ENCODE measurements around the gene PDE4B.

- TF ChIP-seq, protein P1, sequence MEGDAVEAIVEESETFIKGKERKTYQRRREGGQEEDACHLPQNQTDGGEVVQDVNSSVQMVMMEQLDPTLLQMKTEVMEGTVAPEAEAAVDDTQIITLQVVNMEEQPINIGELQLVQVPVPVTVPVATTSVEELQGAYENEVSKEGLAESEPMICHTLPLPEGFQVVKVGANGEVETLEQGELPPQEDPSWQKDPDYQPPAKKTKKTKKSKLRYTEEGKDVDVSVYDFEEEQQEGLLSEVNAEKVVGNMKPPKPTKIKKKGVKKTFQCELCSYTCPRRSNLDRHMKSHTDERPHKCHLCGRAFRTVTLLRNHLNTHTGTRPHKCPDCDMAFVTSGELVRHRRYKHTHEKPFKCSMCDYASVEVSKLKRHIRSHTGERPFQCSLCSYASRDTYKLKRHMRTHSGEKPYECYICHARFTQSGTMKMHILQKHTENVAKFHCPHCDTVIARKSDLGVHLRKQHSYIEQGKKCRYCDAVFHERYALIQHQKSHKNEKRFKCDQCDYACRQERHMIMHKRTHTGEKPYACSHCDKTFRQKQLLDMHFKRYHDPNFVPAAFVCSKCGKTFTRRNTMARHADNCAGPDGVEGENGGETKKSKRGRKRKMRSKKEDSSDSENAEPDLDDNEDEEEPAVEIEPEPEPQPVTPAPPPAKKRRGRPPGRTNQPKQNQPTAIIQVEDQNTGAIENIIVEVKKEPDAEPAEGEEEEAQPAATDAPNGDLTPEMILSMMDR (IDR thresholded peaks at IDR 0.05), result no peak
- no peak for TF ChIP-seq POLR2AphosphoS5 (IDR thresholded peaks at IDR 0.05; ENCODE audit: insufficient read depth in 1 of 2, low read depth in 1 of 2)
These were observed 527.5 kb downstream of the PDE4B start for GRCh38 chr1:66320231-66320630.

Measured in vagina (tissue), 2 donors.